LNCAP (cell line): Measurements from ENCODE around the gene TBC1D23.

ENCODE experiments used
- CTCF ChIP-seq: fragments of 450-650 bp; IDR thresholded peaks from 2 replicates; pipeline ENCODE4 v1.5.1; 2017; ENCODE audit warnings: mild to moderate bottlenecking

Gene TBC1D23

GRCh38 chr3:100333970-100334487 is 73.2 kb downstream of the TBC1D23 start:
- no peak for TF ChIP-seq CTCF

- no peak for TF ChIP-seq CTCF
These were observed 73.9 kb downstream of the TBC1D23 start, which contains the start of gene NIT2 for GRCh38 chr3:100334488-100335351. Gene NIT2, plus strand, starts transcription at chr3:100334757. Its CDS starts 35 bp downstream, at chr3:100334792.

- TF ChIP-seq CTCF: no peak
These were observed 74.6 kb downstream of the TBC1D23 start for GRCh38 chr3:100335434-100335833.

GRCh38 chr3:100338911-100339310 is 78.1 kb downstream of the TBC1D23 start:
- no peak for TF ChIP-seq CTCF

- no peak for TF ChIP-seq CTCF
These were observed 79.0 kb downstream of the TBC1D23 start for GRCh38 chr3:100339786-100340185.

- no peak for TF ChIP-seq CTCF
These were observed 79.7 kb downstream of the TBC1D23 start for GRCh38 chr3:100340527-100340926.

GRCh38 chr3:100348727-100349126 is 87.9 kb downstream of the TBC1D23 start:
- no peak for TF ChIP-seq CTCF
